SK-MEL-5 (cell line): ENCODE data around the gene KMT2B. TPM values are rescaled to one million over a fixed set of nuclear protein-coding genes. Genes with fewer than 3 reads are reported as not detected.

Experiments used
- DNase-seq: peaks from one replicate; pipeline ENCODE4 v3.0.0-alpha.2; 2016; ENCODE audit warnings: low read depth, low spot score
- in situ Hi-C: cut with HindIII; loops from 2 replicates; pipeline ENCODE4 v1.10.0; 2016; ENCODE audit warnings: low sequenced_read_pairs, high pct_unique_total_duplicates, low pct_unique_long_range_greater_than_20kb
- total RNA-seq: library from RNA; depleted of rRNA; stranded (reverse); fragments of >200 nt; shearing (Covaris generic); gene quantifications from 2 replicates; pipeline ENCODE4 v1.2.3, GENCODE V29; 2014

KMT2B gene
- total RNA-seq, 1 experiment from 2014 or later: 3.7 TPM

DNA sequence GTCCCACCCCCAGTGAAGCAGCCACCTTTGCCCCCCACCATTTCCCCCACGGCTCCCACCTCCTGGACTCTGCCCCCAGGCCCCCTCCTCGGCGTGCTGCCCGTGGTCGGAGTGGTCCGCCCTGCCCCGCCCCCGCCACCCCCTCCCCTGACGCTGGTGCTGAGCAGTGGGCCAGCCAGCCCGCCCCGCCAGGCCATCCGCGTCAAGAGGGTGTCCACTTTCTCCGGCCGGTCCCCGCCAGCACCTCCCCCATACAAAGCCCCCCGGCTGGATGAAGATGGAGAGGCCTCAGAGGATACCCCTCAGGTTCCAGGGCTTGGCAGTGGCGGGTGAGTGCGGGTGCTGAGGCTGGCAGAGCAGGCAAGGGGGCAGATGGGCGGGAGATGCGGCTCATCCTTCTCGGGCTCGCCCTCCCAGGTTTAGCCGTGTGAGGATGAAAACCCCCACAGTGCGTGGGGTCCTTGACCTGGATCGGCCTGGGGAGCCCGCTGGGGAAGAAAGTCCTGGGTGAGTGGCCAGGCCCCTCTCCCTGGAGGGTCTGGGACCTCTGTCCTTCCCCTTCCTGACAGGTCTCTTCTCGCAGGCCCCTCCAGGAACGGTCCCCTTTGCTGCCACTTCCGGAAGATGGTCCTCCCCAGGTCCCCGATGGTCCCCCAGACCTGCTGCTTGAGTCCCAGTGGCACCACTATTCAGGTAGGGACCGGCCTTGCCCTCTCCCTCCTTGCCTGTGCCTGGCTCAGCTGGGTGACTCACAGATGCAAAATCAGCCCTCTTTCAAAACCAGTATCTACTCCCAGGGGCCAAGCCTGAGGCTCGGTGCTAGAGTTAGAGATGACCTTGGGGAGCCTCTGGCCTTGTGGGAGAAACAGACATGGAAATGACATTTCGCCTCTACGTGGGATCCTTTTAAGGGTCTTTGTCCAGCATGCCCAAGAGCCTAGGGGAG lies 15.7 kb downstream of the KMT2B start:
- in situ Hi-C loops: no loop called here
- no peak for DNase-seq

DNA sequence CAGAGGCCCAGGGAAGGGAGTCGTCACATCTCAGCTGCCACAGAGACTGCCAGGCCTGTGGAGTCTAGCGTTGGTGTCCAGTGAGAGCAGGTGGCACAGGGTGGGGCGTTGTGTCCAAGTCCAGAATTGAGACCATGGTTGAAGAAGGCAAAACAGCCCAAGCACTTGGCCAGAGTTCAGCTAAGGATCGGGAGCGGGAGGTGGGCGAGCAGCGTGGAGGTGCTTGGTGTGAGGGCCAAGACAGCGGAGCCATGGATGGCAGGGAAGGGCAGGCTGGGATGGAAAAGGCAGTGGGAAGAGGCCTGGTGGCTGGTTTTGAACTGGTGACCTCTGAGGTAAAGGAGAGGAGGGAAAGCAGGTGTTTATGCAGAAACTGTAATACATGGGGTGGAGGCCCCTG lies 16.5 kb downstream of the KMT2B start:
- in situ Hi-C loops: no loop called here

DNA sequence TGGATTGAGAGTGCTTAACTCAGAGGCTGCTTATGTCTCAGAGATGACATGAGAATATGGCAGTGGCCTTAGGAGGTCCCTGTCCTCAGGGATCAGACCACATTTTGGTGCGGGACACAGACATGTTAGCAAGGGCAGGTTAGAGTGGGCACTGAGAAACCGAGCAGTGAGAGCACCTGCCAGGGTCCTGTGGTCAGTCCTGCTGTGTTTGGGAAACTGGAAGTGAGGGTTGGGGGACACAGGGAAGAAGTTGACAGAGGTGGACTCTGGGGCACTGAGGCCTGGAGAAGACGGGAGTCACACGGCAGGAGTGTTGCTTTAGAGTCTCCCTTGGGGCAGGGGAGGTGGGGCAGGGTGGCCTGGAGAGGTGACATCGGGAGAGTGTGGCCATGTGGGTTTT lies 17.1 kb downstream of the KMT2B start:
- in situ Hi-C loops: no loop called here
- DNase-seq: no peak

More for the DNA sequence above, 16.5 kb downstream of the KMT2B start:
- no peak for DNase-seq

DNA sequence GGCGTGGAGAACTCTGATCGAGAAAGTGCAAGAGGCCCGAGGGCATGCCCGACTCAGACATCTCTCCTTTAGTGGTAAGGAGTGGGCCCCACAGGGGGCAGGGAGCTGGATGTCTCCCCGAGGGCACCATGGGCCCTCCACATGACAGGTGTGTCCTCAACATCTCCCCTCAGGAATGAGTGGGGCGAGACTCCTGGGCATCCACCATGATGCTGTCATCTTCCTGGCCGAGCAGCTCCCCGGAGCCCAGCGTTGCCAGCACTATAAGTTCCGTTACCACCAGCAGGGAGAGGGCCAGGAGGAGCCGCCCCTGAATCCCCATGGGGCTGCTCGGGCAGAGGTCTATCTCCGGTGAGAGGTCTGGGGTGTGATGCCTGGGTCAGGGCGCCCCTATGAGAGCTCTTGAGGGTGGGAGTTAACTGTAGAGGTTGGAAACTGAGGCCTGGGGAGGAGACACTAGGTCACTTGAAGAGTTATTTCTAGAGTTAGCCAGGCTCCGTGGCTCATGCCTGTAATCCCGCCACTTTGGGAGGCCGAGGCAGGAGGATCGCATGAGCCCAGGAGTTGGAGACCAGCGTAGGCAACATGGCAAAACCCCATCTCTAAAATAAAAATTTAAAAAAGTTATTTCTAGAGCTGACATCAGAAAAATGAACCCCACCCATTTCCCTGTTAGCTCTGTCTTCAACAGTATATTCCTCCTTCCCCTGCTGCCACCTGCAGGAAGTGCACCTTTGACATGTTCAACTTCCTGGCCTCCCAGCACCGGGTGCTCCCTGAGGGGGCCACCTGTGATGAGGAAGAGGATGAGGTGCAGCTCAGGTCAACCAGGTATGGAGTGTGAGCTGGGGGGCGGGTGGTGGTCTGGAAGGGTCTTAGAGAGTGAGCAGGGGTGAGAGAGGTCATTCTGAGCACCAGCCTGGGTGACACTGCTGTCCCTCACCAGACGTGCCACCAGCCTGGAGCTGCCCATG lies 19.4 kb downstream of the KMT2B start:
- no peak for DNase-seq
- in situ Hi-C loops: no loop called here

DNA sequence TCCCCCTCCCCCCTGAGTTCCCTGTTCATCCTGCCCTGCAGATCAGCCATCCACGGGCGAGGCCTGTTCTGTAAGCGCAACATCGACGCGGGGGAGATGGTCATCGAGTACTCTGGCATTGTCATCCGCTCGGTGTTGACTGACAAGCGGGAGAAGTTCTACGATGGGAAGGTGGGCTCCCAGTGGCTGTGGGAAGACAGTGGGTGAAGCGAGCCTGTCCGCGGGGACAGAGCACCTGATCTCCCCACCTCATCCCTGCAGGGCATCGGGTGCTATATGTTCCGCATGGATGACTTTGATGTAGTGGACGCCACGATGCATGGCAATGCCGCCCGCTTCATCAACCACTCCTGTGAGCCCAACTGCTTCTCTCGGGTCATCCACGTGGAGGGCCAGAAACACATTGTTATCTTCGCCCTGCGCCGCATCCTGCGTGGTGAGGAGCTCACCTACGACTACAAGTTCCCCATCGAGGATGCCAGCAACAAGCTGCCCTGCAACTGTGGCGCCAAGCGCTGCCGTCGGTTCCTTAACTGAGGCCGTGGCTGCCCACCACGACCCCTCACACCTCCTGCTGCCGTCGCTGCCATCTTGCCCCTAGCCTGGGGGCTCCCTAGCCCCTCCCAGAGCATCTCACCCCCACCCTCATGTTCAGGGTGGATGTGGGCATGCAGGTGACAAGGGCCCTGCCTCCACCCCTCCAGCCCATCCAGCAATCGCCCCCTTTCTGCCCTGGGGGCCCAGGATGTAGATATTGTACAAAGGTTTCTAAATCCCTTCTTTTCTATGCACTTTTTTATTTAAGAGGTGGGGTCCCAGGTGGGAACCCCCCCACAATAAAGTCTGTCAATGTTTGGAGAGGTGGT lies 20.5 kb downstream of the KMT2B start:
- in situ Hi-C loops: no loop called here
- DNase-seq: no peak

DNA sequence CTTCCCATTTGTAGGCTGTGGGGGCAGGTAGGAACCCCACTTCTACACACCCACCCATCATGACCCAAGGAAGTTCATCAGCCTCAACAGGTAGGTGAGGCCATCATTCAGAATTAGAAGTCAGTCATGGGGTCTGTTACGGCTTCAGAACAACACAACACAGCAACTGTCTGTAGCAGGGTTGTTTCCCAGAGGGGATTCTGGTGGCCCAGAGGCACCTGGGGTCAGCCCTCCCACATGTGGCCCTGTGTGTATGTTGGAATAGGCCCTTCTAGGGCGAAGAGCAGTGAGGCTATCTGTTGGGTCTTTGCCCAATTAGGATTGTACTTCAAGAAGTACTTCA lies 21.1 kb downstream of the KMT2B start:
- no peak for DNase-seq
- in situ Hi-C loops: no loop called here

DNA sequence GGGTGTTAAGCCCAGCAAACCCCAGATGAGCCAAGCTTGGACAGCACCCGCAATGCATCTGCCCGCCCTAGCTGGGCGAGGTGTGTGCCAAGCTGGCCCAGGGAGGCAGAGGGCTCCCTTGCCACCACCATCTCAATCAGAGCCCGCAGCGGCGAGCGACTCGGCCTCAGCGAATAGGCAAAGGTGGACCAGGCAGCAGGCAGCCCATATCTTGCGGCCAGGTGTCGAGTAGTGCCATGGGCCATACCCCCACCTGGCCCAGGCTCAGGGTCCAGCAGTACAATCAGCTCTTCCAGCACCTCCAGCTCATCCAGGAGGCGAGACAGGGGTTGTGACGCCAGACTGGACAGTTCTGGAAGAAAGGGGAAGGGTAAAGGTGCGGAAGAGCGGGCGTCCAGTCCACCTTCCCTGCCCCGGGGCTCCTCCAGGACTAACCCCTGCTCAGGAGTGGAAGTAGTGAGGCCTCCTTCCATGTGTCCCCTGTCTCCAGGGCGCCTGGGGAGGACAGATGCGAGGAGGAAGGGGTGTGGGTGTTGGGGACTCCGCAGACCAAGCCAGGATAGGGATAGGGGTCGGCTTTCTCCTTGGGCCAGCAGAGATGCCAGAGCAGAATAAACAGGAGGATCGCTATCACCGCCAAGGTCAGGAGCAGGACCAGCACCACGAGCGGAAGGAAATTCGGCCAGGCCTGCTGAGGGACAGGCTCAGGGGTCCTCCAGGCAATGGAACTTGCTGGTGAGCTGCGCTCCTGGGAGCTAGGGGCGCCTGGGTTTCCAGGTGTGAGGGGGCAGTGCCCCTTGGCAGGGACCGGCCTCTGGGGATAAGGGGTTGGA lies 21.7 kb downstream of the KMT2B start:
- in situ Hi-C loops: no loop called here
- no peak for DNase-seq

DNA sequence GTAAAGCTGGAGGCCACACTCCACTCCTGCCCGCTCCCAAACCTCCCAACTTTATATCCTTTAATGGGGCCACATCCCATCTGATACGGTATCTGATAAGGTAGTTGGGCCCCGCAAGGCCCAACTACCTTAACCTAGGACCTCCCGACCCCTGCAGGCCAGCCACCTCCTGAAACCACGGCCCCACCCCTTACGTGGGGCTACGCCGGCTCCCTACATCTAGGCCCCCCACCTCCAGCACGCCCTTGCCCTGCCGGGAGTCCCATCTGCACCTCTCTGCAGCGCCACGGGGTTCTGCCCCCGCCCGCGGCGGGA lies 22.3 kb downstream of the KMT2B start:
- DNase-seq: no peak
- in situ Hi-C loops: no loop called here

DNA sequence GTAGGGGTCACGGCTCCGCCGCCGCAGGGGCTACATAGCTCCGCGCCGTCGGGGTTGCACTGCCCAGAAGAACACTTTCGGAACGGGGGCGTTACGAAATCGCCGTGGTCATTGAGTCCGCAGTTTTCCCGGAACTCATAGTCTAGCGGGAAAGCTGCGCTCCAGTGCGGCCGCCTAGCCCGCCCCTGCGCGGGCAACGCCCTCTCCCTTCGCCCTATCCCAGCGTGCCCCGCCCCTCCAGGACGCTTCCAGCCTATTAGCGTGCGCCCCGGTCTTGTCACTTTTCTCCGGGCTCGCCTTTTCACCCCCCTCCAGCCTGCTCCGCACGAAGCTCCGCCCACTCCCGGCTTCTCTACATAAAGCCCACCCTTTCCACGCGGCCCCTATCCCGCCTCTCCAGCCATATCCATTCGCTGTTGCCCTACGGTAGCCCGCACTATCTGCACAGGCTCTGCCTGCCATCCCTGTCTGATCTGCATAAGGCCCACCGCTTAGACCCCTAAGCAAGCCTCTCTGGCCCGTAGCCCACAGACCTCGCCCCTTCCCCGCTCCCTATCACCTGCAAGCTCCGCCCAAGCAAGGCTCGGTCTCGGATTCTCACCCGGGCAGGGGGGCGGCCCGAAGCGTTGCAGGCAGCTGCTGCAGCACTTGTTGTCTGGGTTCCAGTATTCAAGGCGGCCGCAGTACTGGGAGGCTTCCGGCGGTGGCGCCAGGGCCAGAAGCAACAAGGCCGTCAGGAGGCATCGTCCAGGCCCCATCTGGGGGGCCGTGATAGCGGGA lies 22.8 kb downstream of the KMT2B start:
- peak; percentile 96 for DNase-seq
- in situ Hi-C loops: no loop called here

DNA sequence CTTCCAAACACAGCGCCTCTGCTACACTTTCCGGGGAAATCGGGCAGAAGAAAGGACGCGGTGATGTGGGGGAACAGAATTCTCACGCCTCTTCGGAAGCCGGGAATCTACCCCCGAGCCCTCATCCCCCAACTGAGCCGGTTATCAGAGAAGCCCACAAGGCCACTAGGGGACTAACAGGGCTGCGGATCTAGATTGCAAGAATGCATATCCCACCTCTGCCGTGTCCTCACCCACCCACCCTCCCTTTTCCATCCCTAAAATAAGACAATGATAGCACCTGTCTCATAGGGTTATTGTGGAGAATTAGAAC lies 23.4 kb downstream of the KMT2B start:
- in situ Hi-C loops: no loop called here
- DNase-seq: no peak

DNA sequence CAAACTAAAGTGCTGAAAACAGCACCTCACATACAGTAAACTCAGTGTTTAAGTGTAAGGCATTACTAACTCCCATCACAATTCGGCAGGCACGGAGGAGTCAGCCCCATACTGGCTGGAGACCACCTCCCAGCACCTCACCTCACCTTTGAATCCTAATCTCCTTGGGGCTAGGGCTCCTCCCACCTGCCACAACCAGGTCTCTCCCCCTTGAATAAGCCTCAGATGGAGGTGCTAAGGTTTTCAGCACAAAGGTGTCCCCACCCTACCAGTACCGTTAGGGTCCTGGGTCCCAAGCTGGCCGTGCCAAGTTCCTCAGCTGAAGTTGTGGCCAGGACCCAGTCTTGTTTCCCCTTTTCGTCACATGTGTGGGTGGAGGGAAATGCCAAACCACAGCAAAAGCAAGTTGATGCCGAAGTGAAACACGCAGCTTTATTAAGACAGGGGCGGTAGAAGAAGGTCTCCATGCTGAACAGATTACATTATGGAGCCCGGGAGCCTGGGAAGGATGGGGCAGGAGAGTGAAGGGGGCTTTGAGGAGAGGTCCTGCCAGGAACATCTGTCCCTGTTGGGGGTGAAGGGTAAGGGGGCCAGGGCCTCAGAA lies 24.4 kb downstream of the KMT2B start, which contains the start of gene IGFLR1:
Gene IGFLR1 (minus strand): TSS at position 332 of the 604 bp plus-strand sequence. CDS start 1,272 bp downstream, outside the sequence.
- no peak for DNase-seq

DNA sequence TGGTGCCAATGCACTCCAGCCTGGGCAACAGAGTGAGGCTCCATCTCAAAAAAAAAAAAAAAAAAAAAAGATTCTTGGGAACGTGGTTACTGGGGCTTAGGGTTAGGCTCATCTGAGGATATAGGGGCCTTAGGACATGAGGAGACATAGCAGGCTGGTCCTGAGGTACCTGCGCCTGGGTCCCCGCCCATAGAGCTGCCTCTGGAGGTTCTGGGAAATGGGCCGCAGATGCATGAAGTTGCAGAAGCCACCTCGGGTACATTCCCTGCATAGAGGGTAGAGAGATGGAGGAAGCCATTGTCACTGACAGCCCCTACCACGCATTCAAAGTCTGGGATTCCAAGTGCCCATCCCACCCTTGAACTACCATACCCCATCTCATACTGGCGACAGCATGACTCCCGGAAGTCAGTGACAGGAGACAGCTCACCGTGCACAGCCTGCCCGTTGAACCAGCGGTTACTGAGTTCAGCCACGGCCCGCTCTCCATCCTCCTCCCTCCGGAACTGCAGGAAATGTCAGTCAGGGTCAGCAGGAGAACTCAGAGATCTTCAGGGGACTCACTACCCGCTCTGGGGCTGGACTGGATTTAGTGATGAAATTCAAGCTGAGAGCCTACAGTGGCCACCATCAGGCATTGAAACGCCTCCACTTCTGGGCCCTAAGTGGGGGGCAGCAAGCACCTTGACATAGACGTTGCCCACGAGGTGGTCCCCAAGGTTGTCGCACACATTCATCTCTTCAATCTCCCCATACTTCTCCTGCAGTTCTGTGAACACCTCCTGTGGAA lies 26.0 kb downstream of the KMT2B start:
- in situ Hi-C loops: no loop called here
- no peak for DNase-seq

More for the DNA sequence above, 24.4 kb downstream of the KMT2B start, which contains the start of gene IGFLR1:
- in situ Hi-C loops: no loop called here

DNA sequence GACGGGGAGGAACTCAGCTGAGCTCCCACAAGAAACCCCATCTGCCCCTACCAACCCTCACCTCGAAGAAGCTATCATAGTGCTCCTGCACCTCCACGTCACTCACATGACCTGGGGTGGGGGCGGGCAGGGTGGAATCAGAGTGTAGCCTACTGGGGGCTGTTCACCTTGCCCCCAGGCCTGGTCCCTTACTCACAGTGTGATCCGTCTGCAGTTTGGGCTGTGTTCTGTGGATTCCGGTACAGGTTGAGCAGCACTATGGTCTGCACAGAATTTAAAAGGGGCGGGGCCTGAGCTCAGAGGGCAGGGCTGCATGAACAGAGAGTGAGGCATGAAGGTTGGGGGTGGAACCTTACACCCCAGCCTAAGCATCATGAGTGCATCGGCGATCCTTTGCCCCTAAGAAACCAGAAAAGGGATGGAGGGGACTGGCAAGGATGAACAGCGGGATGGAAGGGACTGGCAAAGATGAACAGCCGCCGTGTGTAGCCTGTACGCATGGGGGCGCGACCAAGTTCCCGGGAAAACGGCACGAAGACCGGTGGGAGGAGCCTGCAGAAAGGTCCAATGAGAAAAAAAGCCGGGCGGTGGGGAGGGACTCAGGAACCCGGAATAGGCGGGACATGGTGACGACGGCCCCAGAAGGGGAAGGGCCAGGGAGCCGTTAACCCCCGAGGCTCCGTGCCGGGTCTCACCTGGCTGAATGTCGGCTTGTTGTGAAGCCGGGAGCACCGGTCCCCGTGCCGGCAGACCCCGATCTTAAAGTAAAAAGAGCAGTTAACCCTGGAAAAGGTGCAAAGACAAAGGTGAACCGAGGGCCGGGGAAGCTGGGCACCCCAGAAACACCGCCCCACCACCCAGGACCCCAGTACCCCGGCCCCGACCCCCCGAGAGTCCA lies 26.9 kb downstream of the KMT2B start:
- in situ Hi-C loops: no loop called here
- DNase-seq: peak; percentile 97

DNA sequence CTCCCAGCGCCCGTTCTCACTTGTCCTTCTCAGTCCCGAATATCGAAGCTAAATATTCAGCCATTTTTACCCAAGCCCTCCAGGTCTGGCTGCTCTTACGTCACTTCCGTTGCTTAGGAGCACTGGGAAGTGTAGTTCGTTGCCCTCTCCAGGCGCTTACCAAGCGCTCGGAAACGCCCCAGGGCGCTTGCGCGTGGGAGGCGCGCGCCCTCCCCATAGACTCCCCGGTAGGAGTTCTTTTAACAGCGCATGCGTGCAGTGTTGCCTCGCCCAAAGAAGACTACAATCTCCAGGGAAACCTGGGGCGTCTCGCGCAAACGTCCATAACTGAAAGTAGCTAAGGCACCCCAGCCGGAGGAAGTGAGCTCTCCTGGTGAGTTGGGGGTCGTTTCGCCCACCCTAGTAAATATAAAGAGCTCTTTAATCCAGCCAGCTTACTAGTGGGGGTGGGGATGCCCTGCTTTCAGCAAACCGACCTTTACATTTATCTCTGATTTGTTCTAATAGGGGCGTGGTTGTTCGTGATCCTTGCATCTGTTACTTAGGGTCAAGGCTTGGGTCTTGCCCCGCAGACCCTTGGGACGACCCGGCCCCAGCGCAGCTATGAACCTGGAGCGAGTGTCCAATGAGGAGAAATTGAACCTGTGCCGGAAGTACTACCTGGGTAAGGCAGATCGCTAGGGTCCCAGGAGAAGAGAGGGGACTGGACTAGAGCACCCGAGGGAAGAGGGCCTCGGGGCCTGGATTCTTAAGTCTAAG lies 27.7 kb downstream of the KMT2B start, which contains the start of the genes PSENEN and U2AF1L4:
Gene PSENEN (plus strand): TSS at position 324 of the 759 bp plus-strand sequence. CDS start 280 bp downstream, at position 604.
Gene U2AF1L4 (minus strand): TSS at position 91 of the 759 bp plus-strand sequence. CDS start 27 bp downstream, at position 64.
- peak; percentile 98 for DNase-seq
- in situ Hi-C loops: no loop called here
